Keratinocyte (primary cell): Measurements from ENCODE around the gene FPR3. TPM values are rescaled to one million over a fixed set of nuclear protein-coding genes. Genes with fewer than 3 reads are reported as not detected.

ENCODE experiments used
- DNase-seq: peaks from one replicate; pipeline ENCODE4 v3.0.0-alpha.2; 2011; ENCODE audit warnings: low read depth, missing footprints, low spot score
- FAIRE-seq: peaks from 2 replicates; lab custom pipeline; 2011; peaks lifted over from hg19 to GRCh38; lab: Jason Lieb, UNC
- H2AFZ ChIP-seq: 2 replicates; pipeline ENCODE4 v1.6.0; 2012; ENCODE audit warnings: low read length, control low read depth, inconsistent platforms; ENCODE audit not compliant: control insufficient read depth
- H3K27ac ChIP-seq: 2 replicates; pipeline ENCODE4 v1.5.1; 2011; ENCODE audit warnings: low read length; ENCODE audit not compliant: control insufficient read depth, insufficient read depth
- H3K27me3 ChIP-seq: 3 replicates; pipeline ENCODE4 v1.6.0; 2011; ENCODE audit warnings: low read length; ENCODE audit not compliant: control insufficient read depth, insufficient read depth; ENCODE audit errors: extremely low read depth
- H3K36me3 ChIP-seq, 2 experiments: 2 replicates in 1 of 2; 3 replicates in 1 of 2; pipeline ENCODE4 v1.5.1; 2011; ENCODE audit warnings: low read length in 2 of 2, mild to moderate bottlenecking in 1 of 2; ENCODE audit not compliant: control insufficient read depth in 2 of 2, insufficient read depth in 2 of 2; ENCODE audit errors: extremely low read depth in 1 of 2
- H3K4me1 ChIP-seq: 3 replicates; pipeline ENCODE4 v1.5.1; 2011; ENCODE audit warnings: low read length; ENCODE audit not compliant: control insufficient read depth, insufficient read depth; ENCODE audit errors: extremely low read depth
- H3K4me2 ChIP-seq: 3 replicates; pipeline ENCODE4 v1.6.0; 2011; ENCODE audit warnings: low read depth, low read length; ENCODE audit not compliant: control insufficient read depth, insufficient read depth; ENCODE audit errors: extremely low read depth
- H3K4me3 ChIP-seq, 3 experiments: fragments of 200-600 bp in 1 of 3; sonication (generic) in 1 of 3; 2 replicates in 2 of 3; 3 replicates in 1 of 3; pipeline ENCODE4 v1.5.1; 2011 to 2016; ENCODE audit warnings: low read length in 3 of 3, mild to moderate bottlenecking in 3 of 3, control low read depth in 2 of 3, inconsistent platforms in 1 of 3, low read depth in 1 of 3, mixed read lengths in 1 of 3, mixed run types in 1 of 3, moderate library complexity in 1 of 3; ENCODE audit not compliant: control insufficient read depth in 2 of 3, insufficient read depth in 2 of 3; ENCODE audit errors: extremely low read depth in 1 of 3
- H3K79me2 ChIP-seq: 2 replicates; pipeline ENCODE4 v1.6.0; 2012; ENCODE audit warnings: low read length; ENCODE audit not compliant: control insufficient read depth, insufficient read depth
- H3K9ac ChIP-seq: 3 replicates; pipeline ENCODE4 v1.6.0; 2011; ENCODE audit warnings: low read length; ENCODE audit not compliant: control insufficient read depth, insufficient read depth; ENCODE audit errors: extremely low read depth
- H3K9me1 ChIP-seq: 3 replicates; pipeline ENCODE4 v1.6.0; 2011; ENCODE audit warnings: low read length; ENCODE audit not compliant: control insufficient read depth, insufficient read depth; ENCODE audit errors: extremely low read depth
- H3K9me3 ChIP-seq: 2 replicates; pipeline ENCODE4 v1.5.1; 2012; ENCODE audit warnings: low read depth, low read length; ENCODE audit not compliant: control insufficient read depth
- H4K20me1 ChIP-seq: 3 replicates; pipeline ENCODE4 v1.6.0; 2011; ENCODE audit warnings: low read length; ENCODE audit not compliant: control insufficient read depth, insufficient read depth; ENCODE audit errors: extremely low read depth
- EZH2 ChIP-seq: IDR thresholded peaks from one replicate; pipeline ENCODE4 v1.6.1; 2012; ENCODE audit warnings: inconsistent platforms, mild to moderate bottlenecking, low read length, moderate library complexity
- dilution Hi-C: fragments of 300-500 bp; cut with MboI; formaldehyde crosslinking; loops from one replicate; pipeline ENCODE4 v1.7.0; 2020; ENCODE audit warnings: low sequenced_read_pairs; ENCODE audit not compliant: extremely low pct_ligation_motif_present
- polyA plus RNA-seq, 5 experiments: library from polyadenylated mRNA; depleted of rRNA in 3 of 5; stranded (reverse) in 3 of 5; stranded (forward) in 1 of 5; unstranded in 1 of 5; fragments of >200 nt; gene quantifications; 1 replicate in 1 of 5; 2 replicates in 3 of 5; 3 replicates in 1 of 5; pipeline versions ENCODE4 v1.2.1 to v1.2.3, GENCODE V29; 2011 to 2012; ENCODE audit warnings: missing spikeins in 2 of 5, low read depth in 1 of 5, low replicate concordance in 1 of 5
- TF ChIP-seq, protein P1 (sequence below), 3 experiments: IDR thresholded peaks in 1 of 3; conservative IDR thresholded peaks in 1 of 3; optimal IDR thresholded peaks in 1 of 3; 2 replicates in 2 of 3; 3 replicates in 1 of 3; pipeline versions ENCODE3 to v1.5.1; 2011; ENCODE audit warnings: low read length in 3 of 3, mild to moderate bottlenecking in 3 of 3, moderate library complexity in 2 of 3, control low read depth in 1 of 3, inconsistent platforms in 1 of 3; ENCODE audit not compliant: insufficient read depth in 2 of 3; ENCODE audit errors: extremely low read depth in 1 of 3

FPR3 gene
- polyA plus RNA-seq, 1 donor (not counting 4 experiments of a cell fraction or from before 2014, with no cell fraction given): not detected

DNA sequence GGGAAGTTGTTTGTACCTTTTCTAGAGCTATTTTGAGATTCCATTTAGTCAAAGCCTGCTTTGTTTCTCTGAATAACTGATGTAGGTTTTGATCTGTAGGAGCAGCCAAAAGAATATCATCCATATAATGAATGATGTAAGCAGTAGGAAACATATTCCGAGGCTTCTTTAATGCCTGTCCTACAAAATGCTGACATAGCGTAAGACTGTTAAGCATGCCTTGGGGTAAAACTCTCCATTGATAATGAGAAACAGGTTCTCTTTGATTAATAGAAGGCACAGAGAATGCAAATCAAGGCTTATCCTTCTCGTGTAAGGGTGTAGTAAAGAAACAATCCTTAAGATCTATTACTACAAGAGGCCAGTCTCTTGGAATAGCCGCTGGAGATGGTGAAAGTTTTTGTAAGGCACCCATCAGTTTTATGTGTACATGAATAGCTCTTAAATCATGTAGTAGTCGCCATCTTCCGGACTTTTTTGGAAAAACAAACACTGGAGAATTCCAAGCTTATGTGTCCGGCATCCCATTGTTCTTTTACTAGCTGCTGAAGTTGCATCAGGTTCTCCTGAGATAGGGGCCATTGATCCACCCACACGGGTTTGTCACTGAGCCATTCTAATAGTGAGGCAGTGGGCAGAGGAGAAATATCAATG is 13.5 kb downstream of the FPR3 start:
- Histone ChIP-seq H3K27ac (no peak overlapping the region), H3K9me3 (no peaks in the 10 kb centered on the region), H3K27me3 (no peaks in the 10 kb centered on the region), H3K9me1 (no peaks in the 10 kb centered on the region), H3K9ac (no peak overlapping the region), H3K36me3 (no peaks in the 10 kb centered on the region), H3K4me1 (peaks cover 17% of the 10 kb centered on the region), H2AFZ (peak overlapping the region; percentile 6), H4K20me1 (no peaks in the 10 kb centered on the region), H3K79me2 (no peaks in the 10 kb centered on the region), H3K4me3 (no peak overlapping the region), H3K4me2 (no peak overlapping the region)
- FAIRE-seq (no peak), DNase-seq (no peak)
- TF ChIP-seq EZH2: no peak
- TF ChIP-seq, protein P1, sequence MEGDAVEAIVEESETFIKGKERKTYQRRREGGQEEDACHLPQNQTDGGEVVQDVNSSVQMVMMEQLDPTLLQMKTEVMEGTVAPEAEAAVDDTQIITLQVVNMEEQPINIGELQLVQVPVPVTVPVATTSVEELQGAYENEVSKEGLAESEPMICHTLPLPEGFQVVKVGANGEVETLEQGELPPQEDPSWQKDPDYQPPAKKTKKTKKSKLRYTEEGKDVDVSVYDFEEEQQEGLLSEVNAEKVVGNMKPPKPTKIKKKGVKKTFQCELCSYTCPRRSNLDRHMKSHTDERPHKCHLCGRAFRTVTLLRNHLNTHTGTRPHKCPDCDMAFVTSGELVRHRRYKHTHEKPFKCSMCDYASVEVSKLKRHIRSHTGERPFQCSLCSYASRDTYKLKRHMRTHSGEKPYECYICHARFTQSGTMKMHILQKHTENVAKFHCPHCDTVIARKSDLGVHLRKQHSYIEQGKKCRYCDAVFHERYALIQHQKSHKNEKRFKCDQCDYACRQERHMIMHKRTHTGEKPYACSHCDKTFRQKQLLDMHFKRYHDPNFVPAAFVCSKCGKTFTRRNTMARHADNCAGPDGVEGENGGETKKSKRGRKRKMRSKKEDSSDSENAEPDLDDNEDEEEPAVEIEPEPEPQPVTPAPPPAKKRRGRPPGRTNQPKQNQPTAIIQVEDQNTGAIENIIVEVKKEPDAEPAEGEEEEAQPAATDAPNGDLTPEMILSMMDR (optimal IDR thresholded peaks at IDR 0.05 in 1 of 3, IDR thresholded peaks at IDR 0.05 in 1 of 3, conservative IDR thresholded peaks at IDR 0.05 in 1 of 3; ENCODE audit: extremely low read depth in 1 of 3, insufficient read depth in 2 of 3, low read length in 3 of 3): peak in 2 of 3 experiments; percentile 2 to 19
- dilution Hi-C loops: no loop called here

DNA sequence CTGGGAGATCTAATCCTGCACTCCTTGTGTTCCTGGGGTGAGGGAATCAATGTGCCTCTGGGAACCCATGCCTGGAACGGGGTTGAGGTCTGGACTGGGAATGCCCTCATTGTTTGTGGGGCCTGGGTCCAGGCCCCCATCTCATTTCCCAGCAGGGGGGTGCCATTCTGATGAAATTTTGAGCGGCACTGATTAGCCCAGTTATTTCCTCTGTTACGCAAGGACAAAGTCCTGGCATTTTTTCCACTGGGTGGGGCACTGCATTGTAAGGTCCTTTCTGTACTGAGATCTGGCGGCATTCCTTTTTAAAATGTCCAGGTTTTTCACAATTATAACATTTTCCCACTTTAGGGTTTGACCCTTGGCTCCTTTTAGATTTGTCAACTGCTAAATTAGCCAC is 14.8 kb downstream of the FPR3 start:
- Histone ChIP-seq H3K9ac (no peak overlapping the region), H3K4me1 (peaks cover 17% of the 10 kb centered on the region), H3K9me3 (no peaks in the 10 kb centered on the region), H3K4me2 (no peak overlapping the region), H3K4me3 (no peak overlapping the region), H3K27ac (no peak overlapping the region), H4K20me1 (no peaks in the 10 kb centered on the region), H2AFZ (no peak overlapping the region), H3K36me3 (no peaks in the 10 kb centered on the region), H3K79me2 (no peaks in the 10 kb centered on the region), H3K27me3 (no peaks in the 10 kb centered on the region), H3K9me1 (no peaks in the 10 kb centered on the region)
- FAIRE-seq: no peak
- TF ChIP-seq EZH2: no peak
- TF ChIP-seq, protein P1 (optimal IDR thresholded peaks at IDR 0.05 in 1 of 3, IDR thresholded peaks at IDR 0.05 in 1 of 3, conservative IDR thresholded peaks at IDR 0.05 in 1 of 3; ENCODE audit: extremely low read depth in 1 of 3, insufficient read depth in 2 of 3, low read length in 3 of 3): no peak
- DNase-seq: no peak
- dilution Hi-C loops: no loop called here
